GM12891 (cell line): ENCODE results near the gene VKORC1L1.
"Not testable (repeated sequence)": the region's sequence is repeated elsewhere in the genome, so short reads cannot be mapped to it uniquely, and the experiment has no call there.

Experiments used
- DNase-seq: peaks from one replicate; pipeline ENCODE4 v3.0.0; 2011; ENCODE audit warnings: low spot score; ENCODE audit not compliant: insufficient read length
- FAIRE-seq: peaks from 2 replicates; lab custom pipeline; 2011; peaks lifted over from hg19 to GRCh38; lab: Jason Lieb, UNC
- PAX5 ChIP-seq: IDR thresholded peaks from 2 replicates; pipeline ENCODE4 v1.6.1; 2011; ENCODE audit warnings: low read length, moderate library complexity, mild to moderate bottlenecking; ENCODE audit not compliant: insufficient read depth, severe bottlenecking
- POLR2A ChIP-seq: IDR thresholded peaks from 2 replicates; pipeline ENCODE4 v1.6.1; 2011; ENCODE audit warnings: low read depth, low read length, control low read depth
- POLR2AphosphoS5 ChIP-seq: IDR thresholded peaks from 2 replicates; pipeline ENCODE4 v1.6.1; 2011; ENCODE audit warnings: low read depth, low read length, control low read depth
- POU2F2 ChIP-seq: IDR thresholded peaks from 2 replicates; pipeline ENCODE4 v1.6.1; 2011; ENCODE audit warnings: low read depth, mild to moderate bottlenecking, control low read depth, low read length, moderate library complexity
- SPI1 ChIP-seq: IDR thresholded peaks from 2 replicates; pipeline ENCODE4 v1.6.1; 2011; ENCODE audit warnings: low read depth, low read length, control low read depth
- TAF1 ChIP-seq: IDR thresholded peaks from 2 replicates; pipeline ENCODE4 v1.6.1; 2011; ENCODE audit warnings: low read depth, low read length, control low read depth

Gene VKORC1L1

DNA sequence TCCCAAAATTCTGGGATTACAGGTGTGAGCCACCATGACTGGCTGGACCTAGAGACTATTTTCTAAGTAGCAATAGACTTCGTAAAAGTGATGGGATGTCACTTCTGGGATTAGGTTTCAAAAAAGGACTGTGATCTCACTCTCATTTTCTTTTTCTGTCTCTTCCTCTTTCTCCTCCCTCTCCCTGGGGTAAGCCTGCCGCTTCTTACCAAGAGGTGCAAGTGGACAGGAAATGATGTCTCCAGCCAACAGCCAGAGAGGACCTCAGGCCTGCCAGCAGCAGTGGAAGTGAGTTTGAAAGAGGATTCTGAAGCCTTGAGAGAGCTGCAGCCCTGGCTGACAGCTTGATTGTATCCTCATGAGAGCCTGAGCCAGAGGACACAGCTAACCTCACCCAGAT, 1.4 kb upstream of the VKORC1L1 start:
- TF ChIP-seq SPI1: peak; percentile 25; the same call in 1 of the 2 replicates
- FAIRE-seq: peak; percentile 41
- not testable (repeated sequence) for DNase-seq

DNA sequence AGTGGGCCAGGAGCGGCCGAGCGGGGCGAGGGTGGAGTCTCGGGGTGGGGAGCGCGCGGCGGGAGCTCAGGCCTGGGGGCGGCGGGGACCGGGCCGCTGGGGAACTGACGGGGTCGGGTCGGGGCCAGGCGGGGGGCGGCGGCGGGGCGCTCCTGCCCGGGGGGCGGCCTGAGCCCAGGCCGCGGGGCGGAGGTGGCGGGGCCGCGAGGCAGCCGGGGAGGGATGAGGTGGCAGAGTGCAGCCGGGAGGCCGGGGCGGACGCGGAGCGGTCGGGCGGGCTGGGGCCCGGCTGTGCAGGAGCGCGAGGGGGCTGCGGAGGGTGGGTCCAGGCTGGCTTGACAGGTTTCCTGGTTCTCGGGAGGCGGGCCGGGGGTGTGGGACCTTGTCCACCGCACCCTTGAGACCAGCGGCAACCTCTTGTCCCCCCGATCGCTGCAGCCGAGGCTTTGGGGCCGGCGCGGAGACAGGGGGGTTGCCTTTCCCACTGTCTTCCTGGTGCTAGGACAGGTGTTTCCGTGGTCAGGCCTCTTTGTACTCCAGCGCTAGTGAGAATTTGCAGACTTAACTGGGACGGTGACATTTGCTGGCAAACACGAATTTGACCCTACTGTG, 814 bp downstream of the VKORC1L1 start:
- FAIRE-seq (peak; percentile 55), DNase-seq (peak; percentile 10)

GRCh38 chr7:65875715-65876114, 2.8 kb downstream of the VKORC1L1 start:
- not testable (repeated sequence) for DNase-seq, FAIRE-seq

DNA sequence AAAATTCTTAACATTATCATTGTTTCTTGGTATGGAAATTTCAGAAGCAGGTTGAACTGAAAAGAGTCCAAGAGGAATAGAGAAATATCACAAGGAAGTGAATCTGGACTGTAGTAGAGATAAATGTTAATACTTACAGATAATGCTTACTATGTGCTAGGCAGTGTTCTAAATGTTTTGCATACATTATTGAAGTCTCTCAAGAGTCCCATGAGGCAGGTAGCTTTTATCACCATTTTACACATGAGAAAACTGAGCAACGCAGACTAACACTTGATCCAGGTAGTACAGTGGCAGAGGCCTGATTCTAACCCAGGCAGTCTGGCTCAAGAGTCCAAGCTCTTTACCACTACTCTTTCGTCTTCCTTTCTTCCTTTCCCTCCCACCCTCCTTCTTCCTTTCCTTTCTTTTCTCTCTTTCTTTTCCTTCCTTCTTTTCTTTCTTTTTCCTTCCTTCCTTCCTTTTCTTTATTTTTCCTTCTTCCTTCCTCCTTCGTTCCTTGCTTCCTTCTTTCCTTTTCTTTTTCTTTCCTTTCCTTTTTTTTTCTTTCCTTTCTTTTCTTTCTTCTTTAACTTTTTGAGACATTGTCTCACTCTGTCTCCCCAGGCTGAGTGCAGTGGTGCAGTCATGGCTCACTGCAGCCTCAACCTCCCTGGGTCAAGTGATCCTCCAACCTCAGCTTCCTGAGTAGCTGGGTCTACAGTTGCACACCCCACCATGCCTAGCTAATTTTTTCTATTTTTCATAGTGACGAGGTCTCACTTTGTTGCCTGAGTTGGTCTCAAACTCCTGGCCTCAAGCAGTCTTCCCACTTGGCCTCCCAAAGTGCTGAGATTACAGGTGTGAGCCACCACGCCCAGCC, 6.6 kb downstream of the VKORC1L1 start:
- FAIRE-seq: peak; percentile 62
- DNase-seq: not testable (repeated sequence)

GRCh38 chr7:65880242-65880641, 7.4 kb downstream of the VKORC1L1 start:
- DNase-seq: not testable (repeated sequence)
- FAIRE-seq: peak; percentile 23

DNA sequence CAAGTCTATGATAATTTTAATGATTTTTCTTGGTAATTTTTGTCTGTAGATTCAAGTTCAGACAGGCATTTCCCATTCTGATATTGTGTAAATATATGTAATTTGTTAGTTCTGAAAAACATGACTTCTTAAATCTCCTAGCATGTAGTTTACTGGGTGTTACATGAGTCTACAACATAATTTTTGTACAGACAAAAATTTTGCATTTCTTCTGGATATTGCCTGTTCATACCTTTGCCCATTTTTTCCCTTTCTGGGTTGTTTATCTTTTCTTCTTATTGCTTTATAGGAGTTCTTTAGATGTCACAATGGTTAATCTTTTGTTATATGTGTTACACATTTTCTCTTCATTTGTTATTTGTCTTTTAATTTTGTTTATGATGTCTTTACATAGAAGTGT, 12.1 kb downstream of the VKORC1L1 start:
- DNase-seq, FAIRE-seq: not testable (repeated sequence)

GRCh38 chr7:65885533-65885932, 12.7 kb downstream of the VKORC1L1 start:
- FAIRE-seq, DNase-seq: not testable (repeated sequence)

DNA sequence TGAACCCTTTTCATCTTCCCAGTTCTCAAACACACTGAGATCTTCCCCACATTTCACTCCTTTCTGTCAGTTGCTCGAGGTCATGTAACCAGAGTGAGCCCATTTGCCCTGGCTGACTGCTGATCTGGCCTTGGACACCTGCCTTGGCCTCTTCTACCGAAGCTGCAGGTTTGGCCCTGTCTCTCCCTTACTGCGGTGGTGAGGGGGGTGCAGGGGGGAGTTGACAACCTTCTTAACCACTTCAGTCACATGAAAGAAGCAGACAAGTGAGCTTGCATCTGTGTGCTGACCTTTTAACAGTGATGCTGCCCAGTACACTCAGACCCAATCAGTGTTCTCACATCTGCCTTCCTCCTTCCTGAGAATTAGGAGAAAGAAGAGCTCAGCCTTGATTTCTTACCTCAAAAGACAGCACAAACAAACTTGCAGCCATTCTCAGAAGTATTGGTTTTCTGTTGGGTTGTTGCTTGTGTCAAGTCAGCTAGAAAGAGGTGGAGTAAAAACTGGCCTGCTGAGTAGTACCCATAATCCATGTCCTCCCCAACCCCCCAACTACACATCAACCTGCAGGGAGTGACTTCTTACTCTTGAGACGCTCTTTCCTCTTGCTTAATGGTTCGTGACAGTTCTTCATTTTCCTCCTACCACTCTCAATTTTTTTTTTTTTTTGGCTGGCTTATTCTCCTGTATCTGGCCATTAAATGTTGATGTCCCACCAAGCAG, 15.7 kb downstream of the VKORC1L1 start:
- not testable (repeated sequence) for DNase-seq, FAIRE-seq

GRCh38 chr7:65889722-65890121, 16.8 kb downstream of the VKORC1L1 start:
- DNase-seq, FAIRE-seq: not testable (repeated sequence)

GRCh38 chr7:65892161-65892560, 19.3 kb downstream of the VKORC1L1 start:
- DNase-seq (no peak), FAIRE-seq (no peak)
- no peak for TF ChIP-seq TAF1
- TF ChIP-seq POLR2A: no peak
- TF ChIP-seq PAX5: no peak
- no peak for TF ChIP-seq SPI1
- TF ChIP-seq POU2F2: no peak

- no peak for DNase-seq
- TF ChIP-seq SPI1 (no peak), POLR2A (no peak), POLR2AphosphoS5 (no peak), TAF1 (no peak), PAX5 (no peak), POU2F2 (no peak)
- no peak for FAIRE-seq
Measured at GRCh38 chr7:65892835-65893234, 20.0 kb downstream of the VKORC1L1 start.

DNA sequence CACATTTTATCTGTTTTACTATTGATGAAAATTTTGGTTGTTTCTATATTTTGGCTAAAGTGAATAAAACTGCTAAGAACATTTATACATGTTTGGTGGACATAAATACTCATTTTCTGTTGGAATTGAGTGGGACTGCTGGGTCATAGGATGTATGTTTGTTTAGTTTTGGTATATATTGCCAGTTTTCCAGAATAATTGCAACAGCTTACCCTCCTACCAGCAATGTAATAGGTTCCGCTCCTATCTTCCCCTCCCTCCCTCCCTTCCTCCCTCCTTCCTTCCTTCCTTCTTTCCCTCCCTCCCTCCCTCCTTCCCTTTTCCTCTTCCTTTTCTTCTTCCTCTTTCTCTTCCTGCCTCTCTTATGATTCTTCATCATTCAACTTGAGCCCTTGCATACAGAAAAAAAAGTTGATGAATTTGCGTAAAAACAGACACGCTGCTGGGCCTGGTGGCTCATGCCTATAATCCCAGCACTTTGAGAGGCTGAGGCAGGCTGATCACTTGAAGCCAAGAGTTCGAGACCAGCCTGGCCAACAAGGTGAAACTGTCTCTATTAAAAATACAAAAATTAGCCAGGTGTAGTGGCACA, 23.5 kb downstream of the VKORC1L1 start:
- FAIRE-seq (no peak), DNase-seq (no peak)
- TF ChIP-seq POLR2AphosphoS5 (no peak), POLR2A (no peak), PAX5 (no peak), POU2F2 (no peak), TAF1 (no peak), SPI1 (no peak)

- peak; percentile 55 for FAIRE-seq
- not testable (repeated sequence) for DNase-seq
Measured at GRCh38 chr7:65897289-65897688, 24.4 kb downstream of the VKORC1L1 start.

GRCh38 chr7:65898677-65899447, 26.0 kb downstream of the VKORC1L1 start:
- not testable (repeated sequence) for DNase-seq
- FAIRE-seq: peak; percentile 55
